HEK293 (cell line): ENCODE data around the gene POLR1D.

Experiments used
- MYNN ChIP-seq: fragments of 450-650 bp; formaldehyde crosslinking; IDR thresholded peaks from 2 replicates; pipeline ENCODE4 v1.5.1; 2016; ENCODE audit warnings: missing biosample characterization, missing genetic modification characterization, borderline replicate concordance
- PRDM1 ChIP-seq: fragments of 450-650 bp; formaldehyde crosslinking; IDR thresholded peaks from 2 replicates; pipeline ENCODE4; 2016; ENCODE audit warnings: missing biosample characterization, missing genetic modification characterization
- ZNF10 ChIP-seq: fragments of 450-650 bp; formaldehyde crosslinking; IDR thresholded peaks from 2 replicates; pipeline ENCODE4 v1.5.1; 2017; ENCODE audit warnings: missing biosample characterization, missing genetic modification characterization
- ZNF121 ChIP-seq: fragments of 450-650 bp; formaldehyde crosslinking; IDR thresholded peaks from 2 replicates; pipeline ENCODE4 v1.5.1; 2016; ENCODE audit warnings: missing biosample characterization, missing genetic modification characterization
- ZNF146 ChIP-seq: fragments of 450-650 bp; formaldehyde crosslinking; IDR thresholded peaks from 2 replicates; pipeline ENCODE4 v1.5.1; 2016; ENCODE audit warnings: missing biosample characterization, missing genetic modification characterization
- ZNF202 ChIP-seq: fragments of 450-650 bp; formaldehyde crosslinking; IDR thresholded peaks from 2 replicates; pipeline ENCODE4 v1.5.1; 2016; ENCODE audit warnings: missing biosample characterization, missing genetic modification characterization, borderline replicate concordance
- ZNF211 ChIP-seq: fragments of 450-650 bp; formaldehyde crosslinking; IDR thresholded peaks from 2 replicates; pipeline ENCODE4 v1.5.1; 2016; ENCODE audit warnings: low read depth, missing biosample characterization, missing genetic modification characterization
- ZNF335 ChIP-seq: fragments of 450-650 bp; formaldehyde crosslinking; conservative IDR thresholded peaks from 2 replicates; pipeline ENCODE4 v1.5.1; 2016; ENCODE audit warnings: missing biosample characterization, missing genetic modification characterization
- ZNF76 ChIP-seq: fragments of 450-650 bp; formaldehyde crosslinking; IDR thresholded peaks from 2 replicates; pipeline ENCODE4; 2016; ENCODE audit warnings: low read depth, missing biosample characterization, missing genetic modification characterization, borderline replicate concordance
- ZNF830 ChIP-seq: fragments of 450-650 bp; IDR thresholded peaks from 2 replicates; pipeline ENCODE4 v1.5.0; 2018; ENCODE audit warnings: missing biosample characterization, missing genetic modification characterization, low read depth, mild to moderate bottlenecking, moderate library complexity
- ZXDB ChIP-seq: fragments of 450-650 bp; formaldehyde crosslinking; IDR thresholded peaks from 2 replicates; pipeline ENCODE4 v1.5.1; 2016; ENCODE audit warnings: missing biosample characterization, missing genetic modification characterization
- TF ChIP-seq, protein P1 (sequence below): fragments of 450-650 bp; formaldehyde crosslinking; IDR thresholded peaks from 2 replicates; pipeline ENCODE4 v1.5.1; 2016; ENCODE audit warnings: missing biosample characterization, missing genetic modification characterization
- TF ChIP-seq, protein P2 (sequence below): fragments of 450-650 bp; formaldehyde crosslinking; IDR thresholded peaks from 2 replicates; pipeline ENCODE4 v1.5.1; 2017; ENCODE audit warnings: missing biosample characterization, mild to moderate bottlenecking, missing genetic modification characterization, moderate library complexity
- TF ChIP-seq, protein P3 (sequence below): fragments of 450-650 bp; formaldehyde crosslinking; IDR thresholded peaks from 2 replicates; pipeline ENCODE4 v1.5.1; 2016; ENCODE audit warnings: missing biosample characterization, missing genetic modification characterization

DNA sequence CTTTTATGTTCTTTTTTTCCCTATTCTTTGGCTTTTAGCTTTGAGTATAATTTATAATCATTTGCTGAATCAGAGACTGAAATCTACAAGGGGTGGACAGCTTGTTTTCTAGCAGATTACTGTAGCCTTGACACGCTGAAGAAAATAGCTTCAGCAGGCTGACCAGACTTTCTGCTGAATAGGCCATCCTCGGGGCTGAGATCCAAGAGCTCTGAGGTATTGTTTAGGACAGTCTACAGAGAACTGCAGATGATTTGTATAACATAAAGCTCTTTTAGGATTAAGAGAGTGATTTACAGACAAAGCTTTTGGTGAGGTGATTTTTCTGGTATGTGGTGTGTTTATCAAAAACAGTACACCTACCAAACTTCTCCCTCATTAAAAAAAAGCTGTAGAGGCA lies 16.8 kb downstream of the POLR1D start:
- TF ChIP-seq ZNF10 (tag by site-specific recombination) (no peak), ZXDB (tag by site-specific recombination) (no peak), ZNF202 (no peak), PRDM1 (no peak), ZNF211 (tag by site-specific recombination) (no peak), ZNF335 (no peak), MYNN (tag by site-specific recombination) (no peak), ZNF121 (tag by site-specific recombination) (no peak), ZNF830 (tag by site-specific recombination) (no peak), ZNF146 (tag by site-specific recombination) (no peak), ZNF76 (tag by site-specific recombination) (no peak)
- TF ChIP-seq, protein P1, sequence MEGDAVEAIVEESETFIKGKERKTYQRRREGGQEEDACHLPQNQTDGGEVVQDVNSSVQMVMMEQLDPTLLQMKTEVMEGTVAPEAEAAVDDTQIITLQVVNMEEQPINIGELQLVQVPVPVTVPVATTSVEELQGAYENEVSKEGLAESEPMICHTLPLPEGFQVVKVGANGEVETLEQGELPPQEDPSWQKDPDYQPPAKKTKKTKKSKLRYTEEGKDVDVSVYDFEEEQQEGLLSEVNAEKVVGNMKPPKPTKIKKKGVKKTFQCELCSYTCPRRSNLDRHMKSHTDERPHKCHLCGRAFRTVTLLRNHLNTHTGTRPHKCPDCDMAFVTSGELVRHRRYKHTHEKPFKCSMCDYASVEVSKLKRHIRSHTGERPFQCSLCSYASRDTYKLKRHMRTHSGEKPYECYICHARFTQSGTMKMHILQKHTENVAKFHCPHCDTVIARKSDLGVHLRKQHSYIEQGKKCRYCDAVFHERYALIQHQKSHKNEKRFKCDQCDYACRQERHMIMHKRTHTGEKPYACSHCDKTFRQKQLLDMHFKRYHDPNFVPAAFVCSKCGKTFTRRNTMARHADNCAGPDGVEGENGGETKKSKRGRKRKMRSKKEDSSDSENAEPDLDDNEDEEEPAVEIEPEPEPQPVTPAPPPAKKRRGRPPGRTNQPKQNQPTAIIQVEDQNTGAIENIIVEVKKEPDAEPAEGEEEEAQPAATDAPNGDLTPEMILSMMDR (tag by site-specific recombination) = no peak
- TF ChIP-seq, protein P2, sequence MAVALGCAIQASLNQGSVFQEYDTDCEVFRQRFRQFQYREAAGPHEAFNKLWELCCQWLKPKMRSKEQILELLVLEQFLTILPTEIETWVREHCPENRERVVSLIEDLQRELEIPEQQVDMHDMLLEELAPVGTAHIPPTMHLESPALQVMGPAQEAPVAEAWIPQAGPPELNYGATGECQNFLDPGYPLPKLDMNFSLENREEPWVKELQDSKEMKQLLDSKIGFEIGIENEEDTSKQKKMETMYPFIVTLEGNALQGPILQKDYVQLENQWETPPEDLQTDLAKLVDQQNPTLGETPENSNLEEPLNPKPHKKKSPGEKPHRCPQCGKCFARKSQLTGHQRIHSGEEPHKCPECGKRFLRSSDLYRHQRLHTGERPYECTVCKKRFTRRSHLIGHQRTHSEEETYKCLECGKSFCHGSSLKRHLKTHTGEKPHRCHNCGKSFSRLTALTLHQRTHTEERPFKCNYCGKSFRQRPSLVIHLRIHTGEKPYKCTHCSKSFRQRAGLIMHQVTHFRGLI (tag by site-specific recombination) = no peak
- TF ChIP-seq, protein P3, sequence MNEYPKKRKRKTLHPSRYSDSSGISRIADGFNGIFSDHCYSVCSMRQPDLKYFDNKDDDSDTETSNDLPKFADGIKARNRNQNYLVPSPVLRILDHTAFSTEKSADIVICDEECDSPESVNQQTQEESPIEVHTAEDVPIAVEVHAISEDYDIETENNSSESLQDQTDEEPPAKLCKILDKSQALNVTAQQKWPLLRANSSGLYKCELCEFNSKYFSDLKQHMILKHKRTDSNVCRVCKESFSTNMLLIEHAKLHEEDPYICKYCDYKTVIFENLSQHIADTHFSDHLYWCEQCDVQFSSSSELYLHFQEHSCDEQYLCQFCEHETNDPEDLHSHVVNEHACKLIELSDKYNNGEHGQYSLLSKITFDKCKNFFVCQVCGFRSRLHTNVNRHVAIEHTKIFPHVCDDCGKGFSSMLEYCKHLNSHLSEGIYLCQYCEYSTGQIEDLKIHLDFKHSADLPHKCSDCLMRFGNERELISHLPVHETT (tag by site-specific recombination) = no peak
